HG03571 (cell line): ENCODE measurements around the gene BOC.
"Not testable (repeated sequence)": the region's sequence is repeated elsewhere in the genome, so short reads cannot be mapped to it uniquely, and the experiment has no call there.

ENCODE experiments used
- ATAC-seq: cut with Tn5 transposase; IDR thresholded peaks from one replicate; pipeline ENCODE4 v1.9.1; 2021; ENCODE audit not compliant: unreplicated experiment

Gene BOC, protein sequence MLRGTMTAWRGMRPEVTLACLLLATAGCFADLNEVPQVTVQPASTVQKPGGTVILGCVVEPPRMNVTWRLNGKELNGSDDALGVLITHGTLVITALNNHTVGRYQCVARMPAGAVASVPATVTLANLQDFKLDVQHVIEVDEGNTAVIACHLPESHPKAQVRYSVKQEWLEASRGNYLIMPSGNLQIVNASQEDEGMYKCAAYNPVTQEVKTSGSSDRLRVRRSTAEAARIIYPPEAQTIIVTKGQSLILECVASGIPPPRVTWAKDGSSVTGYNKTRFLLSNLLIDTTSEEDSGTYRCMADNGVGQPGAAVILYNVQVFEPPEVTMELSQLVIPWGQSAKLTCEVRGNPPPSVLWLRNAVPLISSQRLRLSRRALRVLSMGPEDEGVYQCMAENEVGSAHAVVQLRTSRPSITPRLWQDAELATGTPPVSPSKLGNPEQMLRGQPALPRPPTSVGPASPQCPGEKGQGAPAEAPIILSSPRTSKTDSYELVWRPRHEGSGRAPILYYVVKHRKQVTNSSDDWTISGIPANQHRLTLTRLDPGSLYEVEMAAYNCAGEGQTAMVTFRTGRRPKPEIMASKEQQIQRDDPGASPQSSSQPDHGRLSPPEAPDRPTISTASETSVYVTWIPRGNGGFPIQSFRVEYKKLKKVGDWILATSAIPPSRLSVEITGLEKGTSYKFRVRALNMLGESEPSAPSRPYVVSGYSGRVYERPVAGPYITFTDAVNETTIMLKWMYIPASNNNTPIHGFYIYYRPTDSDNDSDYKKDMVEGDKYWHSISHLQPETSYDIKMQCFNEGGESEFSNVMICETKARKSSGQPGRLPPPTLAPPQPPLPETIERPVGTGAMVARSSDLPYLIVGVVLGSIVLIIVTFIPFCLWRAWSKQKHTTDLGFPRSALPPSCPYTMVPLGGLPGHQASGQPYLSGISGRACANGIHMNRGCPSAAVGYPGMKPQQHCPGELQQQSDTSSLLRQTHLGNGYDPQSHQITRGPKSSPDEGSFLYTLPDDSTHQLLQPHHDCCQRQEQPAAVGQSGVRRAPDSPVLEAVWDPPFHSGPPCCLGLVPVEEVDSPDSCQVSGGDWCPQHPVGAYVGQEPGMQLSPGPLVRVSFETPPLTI

DNA sequence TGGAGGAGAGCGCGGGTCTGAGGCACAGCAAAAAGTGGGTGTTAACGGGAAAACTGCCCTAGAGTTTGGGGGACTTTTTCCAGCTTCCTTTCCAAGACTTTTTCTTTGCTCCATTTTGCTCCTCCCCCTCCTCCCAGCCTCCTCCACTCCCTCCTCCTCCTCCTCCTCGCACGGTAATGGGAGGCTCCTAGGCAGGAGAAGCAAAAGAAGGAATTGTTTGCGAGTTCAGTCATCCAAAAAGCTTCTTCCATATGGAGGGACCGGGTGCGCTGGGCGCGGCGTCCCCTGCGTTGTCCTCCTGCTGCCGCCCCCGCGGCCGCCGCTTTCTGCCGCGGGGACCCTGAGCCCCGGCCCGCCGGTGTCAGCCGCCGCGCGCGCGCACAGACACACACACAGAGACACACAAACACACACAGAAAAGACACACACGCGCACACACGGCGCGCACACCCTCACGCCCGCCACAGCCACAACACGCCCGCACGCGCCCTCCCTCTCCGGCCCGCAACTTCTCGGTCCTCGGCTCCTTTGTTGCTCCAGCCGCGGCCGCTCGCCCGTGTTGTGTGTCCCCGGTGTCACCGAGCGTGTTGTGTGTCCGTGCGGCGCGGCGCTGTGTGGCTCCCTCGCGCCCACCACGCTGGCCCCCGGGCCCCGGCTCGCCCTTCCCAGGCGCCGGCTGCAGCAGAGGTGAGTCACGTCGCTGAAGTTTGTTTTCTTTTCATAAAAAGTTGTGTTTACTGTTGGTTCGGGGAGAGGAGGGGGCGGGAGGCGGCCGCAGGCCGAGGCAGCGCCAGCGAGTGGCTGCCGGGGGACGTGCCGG is at the start of gene BOC:
Gene BOC, plus strand, starts transcription at position 228 of the 820 bp plus-strand sequence. CDS start 38,246 bp downstream, outside the sequence.
- ATAC-seq, result no peak

DNA sequence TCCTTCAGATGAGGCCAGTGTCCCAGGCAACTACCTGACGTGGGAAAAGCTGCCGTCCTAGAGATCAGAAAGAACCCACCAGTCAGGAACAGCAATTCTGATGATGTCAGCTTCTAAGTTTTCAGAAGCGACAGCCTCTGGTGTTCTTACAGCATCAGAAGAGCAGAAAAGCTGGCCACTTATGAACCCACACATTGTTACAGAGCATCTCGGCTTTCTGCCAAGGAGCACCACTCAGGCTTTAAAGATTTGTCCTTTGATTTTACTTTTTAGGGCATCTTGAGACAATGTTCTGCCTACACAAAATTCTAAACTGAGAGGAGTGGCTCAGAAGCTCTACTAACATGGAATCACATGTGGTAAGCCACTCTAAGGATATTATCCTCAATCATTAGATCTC is 49.7 kb upstream of the BOC start:
- ATAC-seq, result no peak

DNA sequence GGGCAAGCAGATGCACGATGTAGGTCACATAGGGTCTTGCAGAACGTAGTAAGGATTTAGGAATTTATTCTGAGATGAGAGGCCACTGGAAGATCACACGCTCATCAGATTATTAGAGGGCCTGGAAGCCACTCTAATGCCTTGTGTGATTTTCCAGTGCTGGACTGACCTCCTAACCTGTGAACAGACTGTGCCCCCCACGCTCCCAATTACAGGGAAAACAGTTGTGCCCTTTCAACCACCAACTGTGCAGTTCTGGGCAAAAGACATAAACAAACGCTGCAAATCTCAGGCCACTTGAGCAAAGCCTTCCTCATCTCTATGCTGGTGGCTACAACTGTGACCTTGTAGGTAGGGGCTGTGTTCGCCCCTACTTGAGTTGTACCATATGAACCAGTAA is 48.2 kb upstream of the BOC start:
- ATAC-seq, result no peak

DNA sequence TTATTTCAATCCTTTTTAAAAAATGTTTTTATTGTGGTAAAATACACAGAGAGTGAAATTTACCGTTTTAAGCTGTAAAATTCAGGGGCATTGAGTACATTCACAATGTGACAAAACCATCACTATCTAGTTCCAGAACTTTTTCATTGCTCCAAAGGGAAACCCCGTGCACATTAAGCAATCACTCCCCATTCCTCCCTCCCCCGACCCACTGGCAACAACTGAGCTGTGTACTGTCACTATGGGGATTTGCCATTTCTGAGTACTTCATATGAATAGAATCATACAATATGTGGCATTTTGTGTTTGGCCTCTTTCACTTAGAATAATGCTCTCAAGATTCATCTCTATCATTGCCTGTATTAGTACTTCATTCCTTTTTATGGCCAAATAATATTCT is 45.5 kb upstream of the BOC start:
- no peak for ATAC-seq

DNA sequence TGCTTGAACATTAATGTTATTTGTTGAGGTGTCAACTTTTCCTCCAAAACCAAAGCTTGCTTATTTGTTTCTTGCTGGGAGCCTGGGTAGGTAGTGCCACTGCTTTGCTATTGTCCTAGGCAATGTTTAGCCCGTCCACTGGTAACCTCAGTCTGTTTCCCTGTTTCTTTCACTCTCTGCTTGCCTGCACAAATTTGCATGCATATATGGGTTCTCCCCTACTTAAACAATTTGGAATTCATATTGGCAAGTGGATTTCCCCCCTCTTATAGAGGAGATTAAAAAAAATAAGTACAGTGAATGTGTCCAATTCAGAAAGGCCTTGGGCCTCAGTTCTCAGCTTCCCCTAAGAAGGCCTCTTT is 45.0 kb upstream of the BOC start:
- ATAC-seq, result no peak

DNA sequence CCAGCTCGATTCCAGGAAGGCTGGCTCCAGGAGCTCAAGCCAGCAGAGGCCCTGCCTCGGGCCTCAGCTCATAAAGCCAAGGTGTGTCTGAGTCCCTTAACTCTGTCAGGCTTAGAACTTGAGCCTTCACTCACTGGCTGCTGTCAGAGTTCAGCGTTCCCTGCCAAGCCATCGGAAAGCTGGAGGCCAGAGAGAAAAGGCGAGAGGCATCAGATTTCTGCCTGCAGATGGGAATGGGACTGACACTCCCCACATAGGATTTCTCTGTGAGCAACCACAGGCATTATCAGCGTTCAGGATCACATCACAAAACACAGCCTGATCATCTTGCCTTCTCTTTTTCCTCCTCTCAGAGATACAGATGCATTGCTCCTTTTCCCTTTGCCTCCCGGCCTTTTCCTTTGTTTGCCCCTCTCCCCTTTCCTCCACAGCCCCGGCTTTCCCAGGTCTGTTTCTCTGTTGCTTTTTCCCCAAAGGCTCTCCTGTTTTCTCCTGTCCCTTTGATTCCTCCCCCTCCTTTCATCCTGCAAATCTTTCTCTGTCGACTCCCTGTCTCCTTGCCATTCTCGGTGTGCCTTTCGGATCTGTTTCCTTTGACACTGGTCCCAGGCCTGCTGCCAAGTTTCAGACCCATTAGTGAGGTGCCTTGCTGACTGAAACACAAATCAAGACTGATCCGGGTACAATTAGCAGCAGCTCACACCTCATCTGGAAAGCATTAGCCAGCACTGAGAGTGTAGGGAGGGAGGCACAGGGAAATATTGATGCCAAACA is 44.5 kb upstream of the BOC start:
- ATAC-seq, result no peak

DNA sequence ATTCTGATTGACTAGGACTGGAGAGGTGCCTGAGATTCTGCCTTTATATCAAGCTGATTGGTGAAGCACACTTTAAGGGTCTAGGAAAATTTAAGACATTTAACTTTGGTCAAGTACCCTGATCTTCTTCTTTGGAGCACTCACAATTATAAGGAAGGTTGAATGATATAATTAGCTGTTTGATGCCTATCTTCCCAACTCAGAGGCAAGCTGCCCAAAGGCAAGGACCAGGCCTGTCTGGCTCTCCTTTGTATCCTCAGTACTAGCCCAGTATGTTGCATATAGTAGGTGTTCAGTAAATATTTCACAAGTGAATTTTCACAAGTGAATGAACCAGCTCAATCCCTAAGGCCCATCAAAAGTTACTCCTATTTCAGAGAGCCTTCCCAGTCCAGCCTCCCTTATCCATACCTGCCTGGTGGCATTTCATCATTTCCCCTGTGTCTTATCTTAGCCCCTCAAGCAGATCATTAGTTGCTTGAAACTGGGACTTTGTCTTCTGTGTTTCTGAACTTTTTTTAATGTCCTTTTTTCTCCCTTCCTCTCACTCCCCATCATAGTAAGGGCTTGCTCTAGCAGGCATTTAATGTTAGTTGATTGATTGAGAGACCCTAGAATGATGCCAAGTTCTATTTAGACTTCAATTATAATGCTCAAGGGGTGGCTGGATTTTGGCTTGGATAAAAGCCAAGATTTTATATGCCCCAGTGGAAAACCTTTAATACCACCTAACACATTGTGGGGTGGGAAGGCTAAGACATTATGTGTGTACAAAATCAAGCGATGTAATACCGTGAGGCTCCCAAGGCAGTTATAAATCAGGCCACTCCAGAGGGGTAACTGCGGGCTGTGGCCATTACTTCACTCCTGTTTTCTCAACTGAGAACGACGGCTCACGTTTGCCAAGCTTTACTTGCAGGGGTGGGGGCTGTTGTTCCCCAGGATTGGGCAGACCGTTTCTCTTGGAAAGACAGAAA is 43.2 kb upstream of the BOC start:
- no peak for ATAC-seq

DNA sequence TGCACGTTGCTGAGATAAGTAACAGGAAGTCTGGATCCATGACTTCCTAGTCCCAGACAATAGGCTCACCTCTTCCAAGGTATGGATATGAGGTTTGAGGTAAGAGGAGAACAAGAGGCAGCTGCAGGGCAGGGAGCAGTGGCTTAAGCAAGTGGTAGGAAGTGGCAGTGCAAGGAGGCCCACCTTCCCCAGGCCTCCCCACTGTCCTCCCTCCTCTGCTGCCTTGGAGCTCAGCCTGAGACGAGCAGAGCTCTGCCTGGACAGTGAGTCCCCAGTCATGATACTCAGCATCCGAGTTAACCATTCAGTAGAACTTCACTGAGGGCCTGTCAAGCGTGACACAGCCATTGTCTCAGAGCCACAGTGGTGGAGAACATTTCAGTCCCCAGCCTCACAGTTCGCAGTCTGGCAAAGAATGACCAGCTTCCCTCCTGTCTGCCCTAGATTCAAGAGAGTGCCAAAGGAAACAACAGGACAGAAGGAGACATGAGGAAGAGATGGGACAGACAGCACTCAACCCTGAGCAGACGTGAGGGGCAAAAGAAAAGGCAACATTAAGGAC is 41.4 kb upstream of the BOC start:
- no peak for ATAC-seq

DNA sequence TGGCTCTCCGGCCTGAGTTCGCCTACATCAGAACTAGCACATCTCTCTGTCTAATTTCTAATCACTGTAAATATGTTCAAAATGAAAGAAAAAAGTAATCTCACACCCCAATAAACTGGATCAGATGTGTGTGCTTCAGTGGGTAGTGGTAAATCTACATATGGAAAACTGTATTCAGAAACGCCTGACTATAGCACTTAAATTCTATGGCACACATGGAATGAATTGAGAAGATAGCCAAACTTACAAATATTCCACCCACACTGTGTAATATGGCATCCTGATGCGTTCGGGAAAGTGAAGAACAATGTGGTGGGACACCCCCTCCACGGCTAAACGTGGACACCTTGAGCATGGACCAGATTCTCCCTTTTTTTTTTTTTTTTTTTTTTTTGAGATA is 40.6 kb upstream of the BOC start:
- no peak for ATAC-seq

DNA sequence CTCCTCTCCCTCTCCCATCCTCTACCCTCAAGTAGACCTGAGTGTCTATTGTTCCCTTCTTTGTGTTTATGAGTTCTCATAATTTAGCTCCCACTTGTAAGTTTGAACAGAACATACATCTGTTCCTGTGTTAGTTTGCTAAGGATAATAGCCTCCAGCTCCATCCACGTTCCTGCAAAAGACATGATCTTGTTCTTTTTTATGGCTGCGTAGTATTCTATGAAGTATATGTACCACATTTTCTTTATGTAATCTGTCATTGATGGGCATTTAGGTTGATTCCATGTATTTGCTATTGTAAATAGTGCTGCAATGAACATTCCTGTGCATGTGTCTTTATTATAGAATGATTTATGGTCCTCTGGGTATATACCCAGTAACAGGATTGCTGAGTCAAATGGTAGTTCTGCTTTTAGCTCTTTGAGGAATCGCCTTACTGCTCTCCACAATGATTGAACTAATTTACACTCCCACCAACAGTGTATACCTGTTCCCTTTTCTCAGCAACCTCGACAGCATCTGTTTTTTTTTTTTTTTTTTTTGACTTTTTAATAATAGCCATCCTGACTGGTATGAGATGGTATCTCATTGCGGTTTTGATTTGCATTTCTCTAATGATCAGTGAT is 39.6 kb upstream of the BOC start:
- not testable (repeated sequence) for ATAC-seq

DNA sequence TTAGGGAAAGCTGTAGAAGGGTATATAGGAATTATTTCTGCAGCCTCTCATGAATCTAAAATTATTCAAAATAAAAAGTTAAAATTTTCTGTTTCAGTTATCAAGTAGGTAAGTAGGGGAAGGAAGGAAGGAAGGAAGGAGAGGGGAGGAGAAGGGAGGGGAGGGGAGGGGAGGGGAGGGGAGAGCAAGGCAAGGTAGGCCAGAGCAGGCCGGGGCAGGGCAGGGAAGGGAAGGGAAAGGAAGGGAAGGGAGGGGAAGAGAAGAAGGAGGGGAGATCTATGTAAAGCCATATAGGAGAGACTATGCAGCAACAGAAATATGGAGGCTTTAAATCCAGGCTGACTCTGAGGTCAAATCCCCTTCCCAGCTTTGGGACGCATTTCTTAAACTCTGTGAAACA is 38.3 kb upstream of the BOC start:
- no peak for ATAC-seq

DNA sequence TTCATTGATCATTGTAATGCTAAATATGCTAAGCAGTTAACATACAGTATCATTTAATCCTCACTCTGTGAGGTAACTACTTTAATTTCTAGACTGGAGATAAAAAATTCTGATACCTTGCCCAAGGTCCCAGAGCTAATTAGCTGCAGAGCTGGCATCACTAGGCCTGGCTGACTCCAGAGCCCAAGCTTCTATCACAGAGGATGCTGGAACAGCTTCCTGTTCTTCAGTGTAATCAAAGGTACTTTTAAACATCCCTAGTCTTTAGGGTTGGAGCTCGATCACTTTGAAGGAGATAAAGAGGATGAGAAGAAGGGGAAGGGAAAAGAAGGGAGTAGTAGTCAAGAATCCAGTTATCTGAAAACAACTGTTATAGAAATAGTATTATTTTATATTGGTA is 37.1 kb upstream of the BOC start:
- ATAC-seq, result no peak

DNA sequence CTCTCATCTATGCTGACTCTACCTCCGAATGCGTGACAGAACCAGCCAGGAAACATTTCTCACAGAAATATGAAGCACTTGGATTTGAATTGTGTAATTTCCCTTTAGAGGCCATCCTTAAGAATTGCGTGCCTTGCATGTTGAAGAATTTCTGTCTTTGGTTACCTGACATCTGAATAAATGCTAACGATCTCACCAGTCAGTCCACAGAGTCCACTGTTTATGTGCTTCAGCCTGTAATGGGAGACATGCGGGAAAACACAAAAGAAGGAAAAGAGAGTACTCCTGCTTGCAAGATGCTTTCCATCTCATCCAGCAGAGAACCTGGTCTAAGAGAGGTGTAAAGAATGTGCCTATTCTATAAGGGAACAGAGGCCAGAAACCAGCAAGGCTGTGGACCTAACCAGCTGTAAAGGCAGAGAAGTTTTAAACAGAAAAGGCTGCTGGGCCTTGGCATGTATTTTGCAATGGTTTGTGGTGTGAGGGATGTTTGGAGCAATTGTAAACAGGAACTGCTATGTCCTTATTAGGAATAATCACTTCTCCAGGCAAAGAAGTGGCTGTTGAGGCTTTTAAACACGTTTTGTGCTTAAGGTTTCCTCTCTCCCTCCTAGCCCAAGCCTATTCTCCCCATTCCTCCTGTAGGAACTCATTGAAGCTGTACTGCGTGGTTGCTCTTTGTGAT is 36.4 kb upstream of the BOC start:
- ATAC-seq, result no peak

DNA sequence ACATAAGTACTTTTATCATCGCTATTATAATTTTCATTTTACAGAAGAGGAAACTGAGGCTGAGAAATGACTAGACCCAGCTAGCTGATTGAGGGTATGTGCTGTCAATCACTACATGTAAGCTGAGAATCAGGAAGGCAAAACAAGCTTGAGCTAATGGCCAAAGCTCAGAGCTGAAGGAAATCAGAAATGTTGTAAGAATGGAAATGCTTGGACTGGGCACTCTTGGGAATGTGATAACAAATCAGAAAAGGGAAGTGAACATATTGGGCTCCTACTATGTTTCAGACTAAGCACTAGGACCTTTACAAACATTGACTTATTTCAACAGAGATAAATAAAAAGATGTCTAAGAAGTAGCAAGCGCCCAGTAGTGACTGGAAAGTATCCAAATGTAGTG is 33.8 kb upstream of the BOC start:
- ATAC-seq, result no peak

DNA sequence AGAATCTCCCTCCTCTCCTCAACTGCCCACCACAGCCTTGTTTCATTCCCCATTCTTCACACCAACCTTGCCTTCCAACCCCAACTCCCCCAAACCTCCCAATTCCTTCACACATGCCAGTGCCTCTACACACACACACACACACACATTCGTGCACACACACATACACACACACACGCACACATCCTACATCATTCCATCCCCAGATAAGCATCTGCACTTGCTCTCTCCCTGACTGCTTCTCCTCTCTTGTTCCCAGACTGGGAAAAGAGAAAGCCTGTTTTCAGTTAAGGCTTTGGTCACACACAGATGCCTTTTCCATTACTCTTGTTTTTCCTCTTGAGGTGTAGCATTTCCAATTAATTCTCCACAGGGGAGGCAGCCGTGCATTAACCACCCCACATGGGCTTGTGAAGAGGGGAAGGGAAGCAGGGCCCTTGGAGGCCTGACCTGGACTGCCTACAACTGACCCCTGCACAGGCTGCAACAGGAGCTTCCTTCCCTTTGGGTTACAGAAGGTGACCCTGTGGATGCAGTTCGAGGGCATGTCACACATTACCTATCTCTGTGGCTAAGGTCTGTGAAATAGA is 32.0 kb upstream of the BOC start:
- no peak for ATAC-seq

DNA sequence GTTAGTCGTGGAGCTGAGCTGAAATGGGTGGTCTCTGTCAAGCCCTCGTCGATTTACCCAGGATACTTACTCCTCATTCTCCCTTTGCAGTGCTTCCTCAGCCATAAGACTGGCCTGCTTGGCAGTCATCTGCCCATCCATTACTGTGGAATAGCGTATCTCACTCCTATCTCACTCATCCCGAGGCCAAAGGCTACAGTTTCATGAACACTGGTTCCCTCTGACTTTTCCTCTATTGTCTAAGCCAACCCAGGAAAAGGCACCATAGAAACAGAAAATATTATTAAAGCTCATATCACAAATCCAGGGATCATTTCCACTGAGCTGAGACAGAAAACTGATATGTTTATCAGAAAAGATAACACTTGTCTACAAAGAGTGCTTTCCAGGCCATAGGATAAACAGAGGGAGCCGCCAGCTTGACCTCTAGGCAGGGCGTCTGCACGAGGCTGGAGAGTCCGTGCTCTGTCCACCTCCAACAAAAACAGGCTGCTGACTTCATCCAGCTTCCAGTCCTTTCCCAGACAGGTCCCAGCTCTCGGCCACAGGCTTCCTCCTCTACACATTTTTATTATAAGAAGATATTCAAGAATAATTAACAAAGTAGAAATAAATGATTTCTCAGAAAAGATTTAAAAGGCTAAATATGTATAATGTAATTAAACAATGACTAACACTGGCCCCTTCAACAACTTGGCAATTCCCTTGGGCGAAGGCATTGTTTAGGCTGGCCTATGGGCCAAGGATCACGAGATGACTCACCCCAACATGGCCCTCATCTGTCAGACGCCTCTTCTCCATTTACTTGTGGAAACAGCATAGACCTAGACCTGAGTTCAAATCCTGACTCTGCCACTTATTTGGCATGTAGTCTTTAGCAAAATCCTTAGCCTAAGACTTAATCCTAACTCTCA is 27.4 kb upstream of the BOC start:
- ATAC-seq, result no peak
